Measurements from ENCODE around the gene PDZD7. TPM values are rescaled to one million over a fixed set of nuclear protein-coding genes. Genes with fewer than 3 reads are reported as not detected.
A peak's percentile ranks its signal among the peaks of the same experiment; 100 is the strongest.
"Not testable (repeated sequence)": the region's sequence is repeated elsewhere in the genome, so short reads cannot be mapped to it uniquely, and the experiment has no call there.

Gene PDZD7
- total RNA-seq, 1 donor from 2014 or later, result 1.5 TPM

- no peak for TF ChIP-seq CTCF (IDR thresholded peaks at IDR 0.05; ENCODE audit: partially characterized antibody, unreplicated experiment)
Observed at GRCh38 chr10:101035314-101035713, 4.4 kb upstream of the PDZD7 start.

GRCh38 chr10:101034404-101034803, 3.5 kb upstream of the PDZD7 start:
- H3K9me3 Mint-ChIP-seq (ENCODE audit: unreplicated experiment); DNase-seq; H3K27ac Mint-ChIP-seq (ENCODE audit: unreplicated experiment); H3K36me3 Mint-ChIP-seq (ENCODE audit: unreplicated experiment); H3K4me3 Mint-ChIP-seq (ENCODE audit: unreplicated experiment): not testable (repeated sequence)
- Mint-ChIP-seq H3K27me3 (ENCODE audit: unreplicated experiment) (peaks cover 13% of the 10 kb centered on the region), H3K4me1 (ENCODE audit: low read depth, unreplicated experiment) (peaks cover 23% of the 10 kb centered on the region)

More at GRCh38 chr10:101035314-101035713, 4.4 kb upstream of the PDZD7 start:
- no peak for DNase-seq
- Mint-ChIP-seq H3K4me3 (ENCODE audit: unreplicated experiment) (no peak overlapping the region), H3K4me1 (ENCODE audit: low read depth, unreplicated experiment) (peaks cover 20% of the 10 kb centered on the region), H3K27ac (ENCODE audit: unreplicated experiment) (no peak overlapping the region), H3K27me3 (ENCODE audit: unreplicated experiment) (peaks cover 13% of the 10 kb centered on the region), H3K9me3 (ENCODE audit: unreplicated experiment) (peaks cover 7% of the 10 kb centered on the region), H3K36me3 (ENCODE audit: unreplicated experiment) (peaks cover 7% of the 10 kb centered on the region)

GRCh38 chr10:101033276-101033675, 2.3 kb upstream of the PDZD7 start:
- Mint-ChIP-seq H3K9me3 (ENCODE audit: unreplicated experiment) (peaks cover 7% of the 10 kb centered on the region), H3K27me3 (ENCODE audit: unreplicated experiment) (peaks cover 17% of the 10 kb centered on the region), H3K4me3 (ENCODE audit: unreplicated experiment) (no peak overlapping the region), H3K27ac (ENCODE audit: unreplicated experiment) (no peak overlapping the region), H3K36me3 (ENCODE audit: unreplicated experiment) (peaks cover 7% of the 10 kb centered on the region), H3K4me1 (ENCODE audit: low read depth, unreplicated experiment) (peaks cover 32% of the 10 kb centered on the region)
- no peak for TF ChIP-seq CTCF (IDR thresholded peaks at IDR 0.05; ENCODE audit: partially characterized antibody, unreplicated experiment)
- no peak for DNase-seq

GRCh38 chr10:101032637-101033224, 1.8 kb upstream of the PDZD7 start:
- H3K27ac Mint-ChIP-seq (ENCODE audit: unreplicated experiment), result peak overlapping the region; percentile 63
- H3K27me3 Mint-ChIP-seq (ENCODE audit: unreplicated experiment), result peaks cover 15% of the 10 kb centered on the region
- H3K36me3 Mint-ChIP-seq (ENCODE audit: unreplicated experiment), result peaks cover 5% of the 10 kb centered on the region
- TF ChIP-seq CTCF (IDR thresholded peaks at IDR 0.05; ENCODE audit: partially characterized antibody, unreplicated experiment), result no peak
- H3K9me3 Mint-ChIP-seq (ENCODE audit: unreplicated experiment), result peaks cover 5% of the 10 kb centered on the region
- peaks cover 30% of the 10 kb centered on the region for H3K4me1 Mint-ChIP-seq (ENCODE audit: low read depth, unreplicated experiment)
- peak overlapping the region; percentile 80 for H3K4me3 Mint-ChIP-seq (ENCODE audit: unreplicated experiment)
- DNase-seq, result peak; percentile 71

- peak overlapping the region; percentile 80 for H3K4me3 Mint-ChIP-seq (ENCODE audit: unreplicated experiment)
Observed at GRCh38 chr10:101031796-101032636, 1.1 kb upstream of the PDZD7 start.

More at GRCh38 chr10:101031796-101032636, 1.1 kb upstream of the PDZD7 start:
- Mint-ChIP-seq H3K36me3 (ENCODE audit: unreplicated experiment) (peaks cover 6% of the 10 kb centered on the region), H3K9me3 (ENCODE audit: unreplicated experiment) (peaks cover 5% of the 10 kb centered on the region), H3K27ac (ENCODE audit: unreplicated experiment) (peak overlapping the region; percentile 63), H3K4me1 (ENCODE audit: low read depth, unreplicated experiment) (peaks cover 36% of the 10 kb centered on the region), H3K27me3 (ENCODE audit: unreplicated experiment) (peaks cover 15% of the 10 kb centered on the region)
- TF ChIP-seq CTCF (IDR thresholded peaks at IDR 0.05; ENCODE audit: partially characterized antibody, unreplicated experiment), result no peak
- peak; percentile 75 for DNase-seq
